SW 1271 (cell line): ENCODE results near the gene UGDH.
"Not testable (repeated sequence)": the region's sequence is repeated elsewhere in the genome, so short reads cannot be mapped to it uniquely, and the experiment has no call there.

Experiments used
- DNase-seq, 2 experiments: peaks; one replicate each; lab custom pipeline; 2025; lab: John Stamatoyannopoulos, UW

Gene UGDH

DNA sequence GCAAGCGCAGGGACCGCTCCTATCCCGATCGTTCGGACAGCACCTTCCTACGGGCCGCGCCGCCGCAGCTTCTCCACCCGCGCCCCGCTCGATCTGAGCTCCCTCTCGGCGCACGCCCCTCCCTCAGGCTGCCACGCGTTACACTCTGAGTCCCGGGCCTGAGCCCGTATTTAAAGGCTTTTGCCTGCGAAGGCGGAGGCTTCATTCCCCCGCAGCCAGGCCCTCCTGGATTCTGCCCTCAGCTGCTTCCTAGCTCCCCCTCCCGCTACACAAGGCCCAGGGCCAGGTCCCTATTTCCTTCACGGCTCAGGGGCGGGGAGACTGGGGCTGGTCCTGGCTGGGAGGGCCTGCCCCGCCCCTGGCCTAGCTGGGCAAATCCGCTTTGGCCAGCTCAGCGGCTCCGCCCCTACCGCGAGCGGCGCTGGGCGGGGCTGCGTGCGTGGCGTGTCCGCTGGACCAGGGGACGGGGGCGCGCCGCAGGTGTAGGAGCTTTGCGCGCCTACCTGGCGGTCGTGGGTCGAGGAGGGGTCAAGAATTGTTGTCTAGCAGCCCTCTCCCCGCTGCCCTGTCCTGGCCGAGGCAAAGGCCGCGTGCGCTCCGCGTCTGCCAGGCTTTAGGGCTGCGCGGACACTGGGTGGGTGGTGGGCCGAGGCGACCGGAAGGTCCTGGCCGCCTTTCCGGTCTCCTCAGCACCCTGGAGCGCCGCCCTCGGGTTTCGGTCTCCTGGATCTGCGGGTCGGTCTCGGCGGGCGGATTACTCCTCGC, at the start of gene UGDH:
Gene UGDH, minus strand, starts transcription at position 144 of the 765 bp plus-strand sequence. CDS start 5,927 bp downstream, outside the sequence.
- peak; percentile 95 to 96 for DNase-seq

DNA sequence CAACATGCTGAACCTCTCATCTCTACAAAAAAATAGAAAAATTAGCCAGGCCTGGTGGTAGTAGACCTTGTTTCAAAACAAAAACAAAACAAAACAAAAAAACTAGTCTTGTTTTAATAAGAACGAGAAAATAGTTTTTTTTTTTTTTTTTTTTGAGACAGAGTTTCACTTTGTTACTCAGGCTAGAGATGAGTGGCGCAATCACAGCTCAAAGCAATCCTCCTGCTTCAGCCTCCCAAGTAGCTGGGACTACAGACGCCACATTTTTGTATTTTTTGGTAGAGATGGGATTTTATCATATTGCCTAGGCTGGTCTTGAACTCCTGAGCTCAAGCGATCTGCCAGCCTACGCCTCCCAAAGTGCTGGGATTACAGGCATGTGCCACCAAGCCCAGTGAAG, 47.7 kb upstream of the UGDH start:
- no peak for DNase-seq

DNA sequence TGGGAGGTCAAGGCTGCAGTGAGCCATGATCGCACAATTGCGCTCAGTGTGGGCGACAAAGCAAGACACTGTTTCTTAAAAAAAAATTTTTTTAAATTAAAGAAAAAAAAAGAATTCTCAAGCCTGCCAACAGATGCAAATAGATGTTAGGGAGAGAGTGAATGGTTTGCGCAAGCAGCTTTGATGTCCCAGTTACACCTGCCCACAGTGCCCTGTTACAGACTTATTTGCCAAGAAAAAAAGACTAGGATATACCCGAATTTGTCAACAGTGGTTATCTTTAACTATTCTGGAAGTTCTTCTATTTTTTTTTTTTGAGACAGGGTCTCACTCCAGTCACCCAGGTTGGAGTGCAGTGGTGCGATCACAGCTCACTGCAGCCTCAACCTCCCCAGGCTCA, 44.3 kb upstream of the UGDH start:
- DNase-seq: no peak

GRCh38 chr4:39571054-39571453, 43.8 kb upstream of the UGDH start:
- DNase-seq: no peak

- no peak for DNase-seq
Observed at GRCh38 chr4:39569209-39569608, 42.0 kb upstream of the UGDH start.

DNA sequence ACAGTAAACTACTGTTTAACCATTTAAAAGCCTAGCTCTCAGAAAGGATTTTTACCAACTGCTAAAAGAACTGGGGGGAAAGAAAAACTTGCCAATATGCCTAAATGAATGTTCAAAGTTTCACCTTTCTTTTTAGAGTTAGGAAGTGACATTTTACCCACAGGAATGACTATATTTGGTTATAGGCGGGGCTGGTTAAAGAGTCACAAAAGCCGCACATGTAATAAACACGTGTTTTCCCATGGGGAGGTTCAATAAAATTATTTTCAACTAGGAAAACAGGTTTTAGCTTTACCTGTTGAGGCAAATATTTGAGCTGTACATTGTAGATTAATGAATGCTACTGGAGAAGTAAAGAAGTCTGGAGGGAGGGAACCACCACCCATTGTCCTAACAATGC, 41.6 kb upstream of the UGDH start:
- no peak for DNase-seq

- DNase-seq: no peak
Observed at GRCh38 chr4:39565878-39566600, 38.8 kb upstream of the UGDH start.

- no peak for DNase-seq
Observed at GRCh38 chr4:39563346-39563847, 36.2 kb upstream of the UGDH start.

- DNase-seq: no peak
Observed at GRCh38 chr4:39562792-39563191, 35.6 kb upstream of the UGDH start.

GRCh38 chr4:39559626-39560025, 32.4 kb upstream of the UGDH start:
- no peak for DNase-seq

DNA sequence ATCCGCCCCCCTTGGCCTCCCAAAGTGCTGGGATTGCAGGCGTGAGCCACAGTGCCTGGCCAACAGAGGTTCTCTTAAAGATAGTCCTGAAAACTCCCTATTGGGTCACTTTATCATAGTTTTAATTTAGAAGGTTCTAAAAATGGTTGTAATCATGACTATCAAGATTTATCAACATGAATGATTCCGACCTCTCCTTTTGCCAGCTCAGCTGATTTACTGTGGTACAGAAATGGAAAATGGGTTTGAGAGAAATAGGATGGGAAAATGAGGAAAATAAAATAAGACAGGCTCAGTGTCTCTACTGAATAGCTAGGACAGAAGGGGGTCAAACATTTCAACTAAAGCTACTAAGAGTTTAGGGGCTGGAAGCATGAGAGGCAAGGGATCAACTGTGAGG, 28.2 kb upstream of the UGDH start:
- no peak for DNase-seq

GRCh38 chr4:39548425-39549067, 21.3 kb upstream of the UGDH start:
- no peak for DNase-seq

DNA sequence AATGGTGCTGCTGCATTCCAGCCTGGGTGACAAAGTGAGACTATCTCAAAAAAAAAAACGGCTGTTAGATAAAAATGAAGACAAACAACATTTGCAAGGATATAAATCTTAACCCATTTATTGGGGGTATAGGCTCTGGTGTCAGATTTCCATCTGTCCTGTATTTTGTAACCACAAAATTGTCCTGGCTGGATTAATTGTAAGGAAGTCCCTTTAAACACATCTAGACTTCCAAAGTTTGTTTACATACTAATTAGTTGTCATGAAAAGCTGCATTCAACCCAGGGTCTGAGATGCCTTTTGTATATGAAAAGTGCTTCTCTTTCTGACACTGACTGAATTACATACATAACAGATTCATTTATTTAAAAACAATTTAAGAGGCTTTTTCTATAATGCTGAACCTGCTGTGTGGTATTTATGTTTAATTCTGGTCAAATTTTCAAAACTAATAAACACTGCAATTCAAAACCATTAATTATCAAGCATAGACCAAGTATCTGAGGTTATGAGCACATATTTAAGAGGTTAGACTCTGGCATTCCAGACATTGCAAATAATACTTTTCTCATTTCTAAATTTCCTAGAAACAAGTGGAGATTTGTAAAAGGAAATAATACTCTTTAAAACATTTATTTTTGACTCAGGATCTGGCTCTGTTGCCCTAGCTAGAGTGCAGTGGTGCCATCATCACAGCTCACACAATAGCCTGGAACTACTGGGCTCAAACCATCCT, 17.5 kb upstream of the UGDH start:
- DNase-seq: no peak

- not testable (repeated sequence) for DNase-seq
Observed at GRCh38 chr4:39544080-39544479, 16.8 kb upstream of the UGDH start.

DNA sequence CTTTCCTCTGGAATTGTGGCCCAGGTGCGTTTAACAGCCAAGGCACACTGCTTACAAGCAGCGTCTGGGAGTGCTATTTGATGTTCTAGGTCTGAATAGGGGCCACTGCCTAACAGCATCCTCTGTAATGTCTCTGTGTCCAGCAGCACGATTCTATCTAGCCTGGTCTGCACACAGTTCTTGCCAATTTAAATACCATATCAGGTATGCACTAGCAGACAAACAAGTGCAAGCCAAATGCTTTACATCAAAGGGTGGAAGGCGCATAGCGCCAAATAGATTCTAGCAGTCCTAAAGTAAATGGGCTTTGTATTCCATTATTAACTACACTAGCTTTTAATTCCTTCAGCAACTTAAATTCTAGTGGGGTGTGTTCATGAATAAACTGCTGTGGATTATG, 15.8 kb upstream of the UGDH start:
- DNase-seq: no peak

- no peak for DNase-seq
Observed at GRCh38 chr4:39542611-39543012, 15.4 kb upstream of the UGDH start.

GRCh38 chr4:39541987-39542610, 14.9 kb upstream of the UGDH start:
- no peak for DNase-seq

- no peak for DNase-seq
Observed at GRCh38 chr4:39539089-39539611, 11.9 kb upstream of the UGDH start.

DNA sequence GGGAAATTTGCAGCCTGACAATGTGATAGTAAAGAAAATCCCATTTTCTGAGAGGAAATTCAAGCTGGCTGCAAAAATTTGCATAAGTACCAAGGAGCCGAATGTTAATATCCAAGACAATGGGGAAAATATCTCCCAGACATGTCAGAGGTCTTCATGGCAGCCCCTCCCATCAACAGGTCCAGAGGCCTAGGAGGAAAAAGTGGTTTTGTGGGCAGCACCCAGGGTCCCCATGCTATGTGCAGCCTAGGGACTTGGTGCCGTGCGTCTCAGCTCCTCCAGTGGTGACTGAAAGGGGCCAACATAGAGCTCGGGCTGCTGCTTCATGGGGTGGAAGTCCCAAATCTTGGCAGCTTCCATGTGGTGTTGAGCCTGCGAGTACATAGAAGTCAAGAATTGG, 6.3 kb upstream of the UGDH start:
- DNase-seq: no peak

DNA sequence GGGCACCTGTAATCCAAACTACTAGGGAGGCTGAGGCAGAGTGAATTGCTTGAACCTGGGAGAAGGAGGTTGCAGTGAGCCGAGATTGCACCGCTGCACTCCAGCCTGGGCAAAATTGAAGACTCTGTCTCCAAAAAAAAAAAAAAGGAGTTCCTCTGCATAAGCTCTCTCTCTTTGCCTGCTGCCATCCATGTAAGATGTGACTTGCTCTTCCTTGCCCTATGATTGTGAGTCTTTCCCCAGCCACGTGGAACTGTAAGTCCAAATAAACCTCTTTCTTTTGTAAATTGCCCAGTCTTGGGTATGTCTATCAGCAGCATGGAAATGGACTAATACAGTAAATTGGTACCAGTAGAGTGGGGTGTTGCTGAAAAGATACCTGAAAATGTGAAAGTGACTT, 5.0 kb upstream of the UGDH start:
- DNase-seq: not testable (repeated sequence)

DNA sequence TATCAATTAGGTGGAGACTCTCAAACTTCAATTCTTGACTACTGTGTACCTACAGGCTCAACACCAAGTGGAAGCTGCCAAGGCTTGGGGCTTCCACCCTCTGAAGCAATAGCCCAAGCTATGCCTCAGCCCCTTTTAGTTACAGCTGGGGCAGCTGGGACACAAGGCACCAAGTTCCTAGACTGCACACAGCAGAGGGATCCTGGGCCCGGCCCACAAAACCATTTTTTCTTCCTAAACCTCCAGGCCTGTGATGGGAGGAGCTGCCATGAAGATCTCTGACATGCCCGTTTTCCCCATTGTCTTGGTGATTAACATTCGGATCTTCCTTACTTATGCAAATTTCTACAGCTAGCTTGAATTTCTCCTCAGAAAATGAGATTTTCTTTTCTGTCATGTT, 3.4 kb upstream of the UGDH start:
- no peak for DNase-seq
